ENCODE measurements around the gene OTOG.

OTOG gene

GRCh38 chr11:17522655-17523054 is 24.4 kb upstream of the OTOG start:
- H3K9ac ChIP-seq (ENCODE audit: low read depth, low read length) = no peak overlapping the region
- no peak overlapping the region for H3K4me3 ChIP-seq (ENCODE audit: low read length)
- H3K9me3 ChIP-seq (ENCODE audit: insufficient read depth, low read depth, low read length) = no peaks in the 10 kb centered on the region
- H3K27ac ChIP-seq (ENCODE audit: low read length) = no peak overlapping the region
- H3K4me1 ChIP-seq (ENCODE audit: insufficient read depth, low read length) = peaks cover 4% of the 10 kb centered on the region; the same call in 1 of the 2 replicates
- no peaks in the 10 kb centered on the region for H3K36me3 ChIP-seq (ENCODE audit: insufficient read depth, low read depth, low read length)
- H3K27me3 ChIP-seq (ENCODE audit: insufficient read depth, low read length) = no peaks in the 10 kb centered on the region

- Histone ChIP-seq H3K9ac (ENCODE audit: low read depth, low read length) (no peak overlapping the region), H3K27ac (ENCODE audit: low read length) (no peak overlapping the region), H3K9me3 (ENCODE audit: insufficient read depth, low read depth, low read length) (no peaks in the 10 kb centered on the region), H3K4me1 (ENCODE audit: insufficient read depth, low read length) (peaks cover 3% of the 10 kb centered on the region; the same call in 1 of the 2 replicates), H3K4me3 (ENCODE audit: low read length) (no peak overlapping the region), H3K27me3 (ENCODE audit: insufficient read depth, low read length) (no peaks in the 10 kb centered on the region), H3K36me3 (ENCODE audit: insufficient read depth, low read depth, low read length) (no peaks in the 10 kb centered on the region)
Observed at GRCh38 chr11:17524221-17524620, 22.8 kb upstream of the OTOG start.

GRCh38 chr11:17525570-17525969 is 21.5 kb upstream of the OTOG start:
- H3K27ac ChIP-seq (ENCODE audit: low read length) = no peak overlapping the region
- no peaks in the 10 kb centered on the region for H3K36me3 ChIP-seq (ENCODE audit: insufficient read depth, low read depth, low read length)
- H3K27me3 ChIP-seq (ENCODE audit: insufficient read depth, low read length) = no peaks in the 10 kb centered on the region
- no peak overlapping the region for H3K9ac ChIP-seq (ENCODE audit: low read depth, low read length)
- H3K9me3 ChIP-seq (ENCODE audit: insufficient read depth, low read depth, low read length) = no peaks in the 10 kb centered on the region
- no peak overlapping the region for H3K4me3 ChIP-seq (ENCODE audit: low read length)
- H3K4me1 ChIP-seq (ENCODE audit: insufficient read depth, low read length) = no peaks in the 10 kb centered on the region

- Histone ChIP-seq H3K4me3 (ENCODE audit: low read length) (no peak overlapping the region), H3K27me3 (ENCODE audit: insufficient read depth, low read length) (no peaks in the 10 kb centered on the region), H3K27ac (ENCODE audit: low read length) (no peak overlapping the region), H3K9ac (ENCODE audit: low read depth, low read length) (no peak overlapping the region), H3K36me3 (ENCODE audit: insufficient read depth, low read depth, low read length) (no peaks in the 10 kb centered on the region), H3K9me3 (ENCODE audit: insufficient read depth, low read depth, low read length) (no peaks in the 10 kb centered on the region), H3K4me1 (ENCODE audit: insufficient read depth, low read length) (no peaks in the 10 kb centered on the region; the same call in 1 of the 2 replicates)
Observed at GRCh38 chr11:17526326-17526725, 20.7 kb upstream of the OTOG start.

- Histone ChIP-seq H3K9me3 (ENCODE audit: insufficient read depth, low read depth, low read length) (no peaks in the 10 kb centered on the region), H3K27me3 (ENCODE audit: insufficient read depth, low read length) (no peaks in the 10 kb centered on the region), H3K4me3 (ENCODE audit: low read length) (no peak overlapping the region), H3K27ac (ENCODE audit: low read length) (no peak overlapping the region), H3K9ac (ENCODE audit: low read depth, low read length) (no peak overlapping the region), H3K4me1 (ENCODE audit: insufficient read depth, low read length) (no peaks in the 10 kb centered on the region; the same call in 1 of the 2 replicates), H3K36me3 (ENCODE audit: insufficient read depth, low read depth, low read length) (no peaks in the 10 kb centered on the region)
Observed at GRCh38 chr11:17526931-17527627, 20.0 kb upstream of the OTOG start.

- H3K27me3 ChIP-seq (ENCODE audit: insufficient read depth, low read length) = no peaks in the 10 kb centered on the region
- H3K27ac ChIP-seq (ENCODE audit: low read length) = no peak overlapping the region
- no peaks in the 10 kb centered on the region; the same call in 1 of the 2 replicates for H3K4me1 ChIP-seq (ENCODE audit: insufficient read depth, low read length)
- H3K4me3 ChIP-seq (ENCODE audit: low read length) = no peak overlapping the region
- H3K9ac ChIP-seq (ENCODE audit: low read depth, low read length) = no peak overlapping the region
- H3K9me3 ChIP-seq (ENCODE audit: insufficient read depth, low read depth, low read length) = no peaks in the 10 kb centered on the region
- no peaks in the 10 kb centered on the region for H3K36me3 ChIP-seq (ENCODE audit: insufficient read depth, low read depth, low read length)
Observed at GRCh38 chr11:17527628-17527995, 19.4 kb upstream of the OTOG start.

- H3K4me1 ChIP-seq (ENCODE audit: insufficient read depth, low read length) = no peaks in the 10 kb centered on the region; the same call in 1 of the 2 replicates
- no peak overlapping the region for H3K27ac ChIP-seq (ENCODE audit: low read length)
- no peak overlapping the region for H3K4me3 ChIP-seq (ENCODE audit: low read length)
- no peaks in the 10 kb centered on the region for H3K27me3 ChIP-seq (ENCODE audit: insufficient read depth, low read length)
- no peak overlapping the region for H3K9ac ChIP-seq (ENCODE audit: low read depth, low read length)
- no peaks in the 10 kb centered on the region for H3K9me3 ChIP-seq (ENCODE audit: insufficient read depth, low read depth, low read length)
- H3K36me3 ChIP-seq (ENCODE audit: insufficient read depth, low read depth, low read length) = no peaks in the 10 kb centered on the region
Observed at GRCh38 chr11:17528181-17528691, 18.8 kb upstream of the OTOG start.

- no peaks in the 10 kb centered on the region for H3K36me3 ChIP-seq (ENCODE audit: insufficient read depth, low read depth, low read length)
- H3K27ac ChIP-seq (ENCODE audit: low read length) = no peak overlapping the region
- no peaks in the 10 kb centered on the region for H3K27me3 ChIP-seq (ENCODE audit: insufficient read depth, low read length)
- H3K4me1 ChIP-seq (ENCODE audit: insufficient read depth, low read length) = no peaks in the 10 kb centered on the region; the same call in 1 of the 2 replicates
- H3K9me3 ChIP-seq (ENCODE audit: insufficient read depth, low read depth, low read length) = no peaks in the 10 kb centered on the region
- no peak overlapping the region for H3K9ac ChIP-seq (ENCODE audit: low read depth, low read length)
- no peak overlapping the region for H3K4me3 ChIP-seq (ENCODE audit: low read length)
Observed at GRCh38 chr11:17528906-17529843, 17.9 kb upstream of the OTOG start.

GRCh38 chr11:17529844-17530185 is 17.2 kb upstream of the OTOG start:
- Histone ChIP-seq H3K9ac (ENCODE audit: low read depth, low read length) (no peak overlapping the region), H3K4me3 (ENCODE audit: low read length) (no peak overlapping the region), H3K36me3 (ENCODE audit: insufficient read depth, low read depth, low read length) (no peaks in the 10 kb centered on the region), H3K4me1 (ENCODE audit: insufficient read depth, low read length) (no peaks in the 10 kb centered on the region; the same call in 1 of the 2 replicates), H3K27me3 (ENCODE audit: insufficient read depth, low read length) (no peaks in the 10 kb centered on the region), H3K27ac (ENCODE audit: low read length) (no peak overlapping the region), H3K9me3 (ENCODE audit: insufficient read depth, low read depth, low read length) (no peaks in the 10 kb centered on the region)

GRCh38 chr11:17531071-17531600 is 15.9 kb upstream of the OTOG start:
- Histone ChIP-seq H3K4me3 (ENCODE audit: low read length) (no peak overlapping the region), H3K27me3 (ENCODE audit: insufficient read depth, low read length) (no peaks in the 10 kb centered on the region), H3K27ac (ENCODE audit: low read length) (no peak overlapping the region)

GRCh38 chr11:17531636-17532113 is 15.4 kb upstream of the OTOG start:
- Histone ChIP-seq H3K27me3 (ENCODE audit: insufficient read depth, low read length) (no peaks in the 10 kb centered on the region), H3K36me3 (ENCODE audit: insufficient read depth, low read depth, low read length) (no peaks in the 10 kb centered on the region), H3K4me3 (ENCODE audit: low read length) (no peak overlapping the region), H3K9ac (ENCODE audit: low read depth, low read length) (no peak overlapping the region), H3K9me3 (ENCODE audit: insufficient read depth, low read depth, low read length) (no peaks in the 10 kb centered on the region), H3K27ac (ENCODE audit: low read length) (no peak overlapping the region), H3K4me1 (ENCODE audit: insufficient read depth, low read length) (no peaks in the 10 kb centered on the region; the same call in 1 of the 2 replicates)

More at GRCh38 chr11:17531071-17531600, 15.9 kb upstream of the OTOG start:
- Histone ChIP-seq H3K9ac (ENCODE audit: low read depth, low read length) (no peak overlapping the region), H3K36me3 (ENCODE audit: insufficient read depth, low read depth, low read length) (no peaks in the 10 kb centered on the region), H3K4me1 (ENCODE audit: insufficient read depth, low read length) (no peaks in the 10 kb centered on the region; the same call in 1 of the 2 replicates), H3K9me3 (ENCODE audit: insufficient read depth, low read depth, low read length) (no peaks in the 10 kb centered on the region)

All from iPS-20b (cell line).